ENCODE data around the gene TBC1D25.

The TBC1D25 gene

GRCh38 chrX:48604701-48605100 lies 65.2 kb downstream of the TBC1D25 start:
- no peak for DNase-seq (ENCODE audit: low read depth)

- no peak for DNase-seq (ENCODE audit: low read depth)
Observed at GRCh38 chrX:48606091-48606490, 66.6 kb downstream of the TBC1D25 start.

DNA sequence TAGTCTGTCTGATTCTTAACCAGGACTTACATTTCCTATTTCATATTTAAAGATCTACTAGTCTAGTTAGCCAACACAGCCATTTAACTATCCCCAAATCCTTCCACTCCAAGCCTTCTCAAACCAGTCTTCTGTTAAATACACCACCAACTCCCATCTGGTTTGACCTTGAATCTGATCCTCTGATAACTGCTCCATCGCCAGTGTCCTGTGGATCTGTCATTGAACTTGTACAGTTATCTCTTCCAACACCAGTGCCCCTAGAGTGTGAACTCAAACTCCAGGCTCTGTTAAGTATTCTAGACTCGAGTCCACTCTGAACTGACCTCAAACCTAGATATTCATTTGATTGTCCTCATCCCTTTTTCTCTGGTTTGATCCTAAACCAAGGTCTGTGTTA lies 72.2 kb downstream of the TBC1D25 start:
- DNase-seq (ENCODE audit: low read depth) = no peak
